Smooth muscle cell of trachea (primary cell): Measurements from ENCODE around the gene TUB. TPM values are rescaled to one million over a fixed set of nuclear protein-coding genes. Genes with fewer than 3 reads are reported as not detected.

Experiments used
- total RNA-seq: library from RNA; depleted of rRNA; stranded (reverse); fragments of >200 nt; gene quantifications from 2 replicates; pipeline ENCODE4 v1.2.1, GENCODE V29; 2014

Gene TUB, protein sequence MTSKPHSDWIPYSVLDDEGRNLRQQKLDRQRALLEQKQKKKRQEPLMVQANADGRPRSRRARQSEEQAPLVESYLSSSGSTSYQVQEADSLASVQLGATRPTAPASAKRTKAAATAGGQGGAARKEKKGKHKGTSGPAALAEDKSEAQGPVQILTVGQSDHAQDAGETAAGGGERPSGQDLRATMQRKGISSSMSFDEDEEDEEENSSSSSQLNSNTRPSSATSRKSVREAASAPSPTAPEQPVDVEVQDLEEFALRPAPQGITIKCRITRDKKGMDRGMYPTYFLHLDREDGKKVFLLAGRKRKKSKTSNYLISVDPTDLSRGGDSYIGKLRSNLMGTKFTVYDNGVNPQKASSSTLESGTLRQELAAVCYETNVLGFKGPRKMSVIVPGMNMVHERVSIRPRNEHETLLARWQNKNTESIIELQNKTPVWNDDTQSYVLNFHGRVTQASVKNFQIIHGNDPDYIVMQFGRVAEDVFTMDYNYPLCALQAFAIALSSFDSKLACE
- total RNA-seq = 4.5 and 22.2 TPM in 2 replicates

DNA sequence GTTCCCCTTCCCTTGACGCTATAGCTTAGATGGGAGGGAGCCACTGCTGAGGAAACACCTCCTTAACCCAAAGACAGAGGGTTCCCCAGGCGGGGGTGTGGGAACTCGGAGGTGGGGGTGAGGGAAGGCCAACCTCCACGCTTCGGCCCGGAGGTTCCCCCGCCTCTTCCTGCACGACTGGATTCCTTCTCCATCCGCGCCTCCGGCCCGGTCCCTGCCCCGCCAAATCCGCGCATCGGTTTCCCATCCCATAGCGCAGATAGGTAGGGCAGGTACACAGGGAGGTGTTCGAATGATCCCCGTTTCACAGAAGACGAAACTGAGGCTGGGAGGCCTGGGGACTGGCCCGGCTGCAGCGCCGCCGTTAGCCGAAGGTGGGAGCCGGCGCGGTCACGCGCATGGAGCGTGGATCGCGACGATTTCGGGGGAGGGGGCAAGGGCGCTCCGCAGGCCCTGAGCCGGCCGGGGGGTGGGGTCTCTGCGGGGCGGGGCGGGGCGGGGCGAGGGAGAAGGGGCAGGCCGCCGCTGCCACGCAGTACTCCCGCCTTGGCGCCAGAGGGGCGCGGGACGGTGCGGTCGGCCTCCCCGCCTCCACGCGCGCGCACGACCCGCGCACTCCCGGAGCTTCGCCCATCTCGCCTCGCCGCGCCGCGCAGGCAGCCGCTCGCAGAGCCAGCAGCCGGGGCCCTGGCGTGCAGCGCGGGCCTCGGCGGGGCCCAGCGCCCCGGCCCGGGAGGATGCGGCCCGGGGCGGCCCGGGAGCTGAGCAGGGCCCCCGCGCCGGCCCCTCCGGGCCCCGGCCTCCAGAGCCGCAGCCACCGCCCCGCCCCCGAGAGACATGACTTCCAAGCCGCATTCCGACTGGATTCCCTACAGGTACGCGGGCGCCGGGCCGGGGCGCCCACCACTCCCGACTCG is at the start of gene TUB:
Gene TUB (plus strand): TSS at position 538 of the 917 bp plus-strand sequence. CDS start 300 bp downstream, at position 838.

Other genes starting within 250 kb of the TUB start
- under 0.01 TPM in 1 of 2 replicates, not detected in the other for gene OR10A6, start 149.9 kb upstream of the TUB start, total RNA-seq
- not detected in 2 replicates for gene OR10A3, start 139.5 kb upstream of the TUB start, total RNA-seq
- gene NLRP10, start 115.8 kb upstream of the TUB start, total RNA-seq = 0.99 and 1.5 TPM in 2 replicates
- 245 and 385 TPM in 2 replicates for gene EIF3F, start 93.9 kb upstream of the TUB start, total RNA-seq
- gene RIC3, start 87.8 kb downstream of the TUB start, total RNA-seq = not detected in 2 replicates
- gene LMO1, start 182.7 kb downstream of the TUB start, total RNA-seq = not detected in 2 replicates